GM12892 (cell line): ENCODE results near the gene PKN1.

Experiments
- POLR2A ChIP-seq: IDR thresholded peaks from 2 replicates; pipeline ENCODE4 v1.6.1; 2011; ENCODE audit warnings: low read depth, low read length, control low read depth
- POLR2AphosphoS5 ChIP-seq: IDR thresholded peaks from 2 replicates; pipeline ENCODE4 v1.6.1; 2011; ENCODE audit warnings: low read depth, low read length, control low read depth
- TAF1 ChIP-seq: IDR thresholded peaks from 2 replicates; pipeline ENCODE4 v1.6.1; 2011; ENCODE audit warnings: low read depth, mild to moderate bottlenecking, control low read depth, low read length, borderline replicate concordance

DNA sequence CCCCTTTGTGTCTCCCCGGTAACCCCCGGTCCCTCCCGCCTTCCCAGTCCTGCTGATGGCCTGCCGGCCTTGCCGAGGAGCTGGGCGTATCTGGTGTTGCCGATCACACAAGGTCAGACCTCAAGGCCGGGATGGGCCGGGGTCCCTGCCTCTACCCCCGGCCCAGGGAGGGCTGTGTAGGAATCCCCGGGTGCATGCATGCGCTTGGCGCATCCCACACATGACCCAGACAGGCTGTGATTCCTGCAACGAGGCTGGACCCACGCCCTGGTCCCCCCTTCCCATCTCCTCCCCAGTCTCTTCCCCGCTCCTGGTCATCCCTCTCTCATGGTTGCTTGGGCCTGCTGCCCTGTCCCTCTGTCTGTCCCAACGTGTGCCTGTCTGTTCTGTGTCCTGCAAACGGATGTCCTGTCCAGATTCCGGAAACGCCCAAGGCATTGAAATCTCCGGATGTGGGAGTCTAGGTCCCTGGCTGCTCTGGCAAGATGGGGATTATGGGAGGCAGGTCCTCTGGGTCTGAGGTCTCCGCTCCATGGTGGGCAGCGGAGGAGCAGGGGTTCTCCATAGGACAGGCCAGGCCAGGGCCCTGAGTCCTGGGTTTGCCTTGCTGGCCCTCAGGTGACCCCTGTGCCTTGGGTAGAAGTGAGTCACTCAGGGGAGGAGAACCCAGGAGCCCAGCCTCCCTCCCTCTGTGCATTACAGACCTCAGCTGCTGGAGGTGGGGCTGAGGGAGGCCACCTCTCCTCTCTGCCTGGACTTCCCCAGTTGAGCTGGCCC, 1.6 kb downstream of the PKN1 start:
- TF ChIP-seq POLR2AphosphoS5 (no peak), TAF1 (no peak), POLR2A (no peak)
